PC-9 (cell line): ENCODE data around the gene ADARB2. TPM values are rescaled to one million over a fixed set of nuclear protein-coding genes. Genes with fewer than 3 reads are reported as not detected.

Experiments used
- BruUV-seq: library from RNA; stranded (reverse); fragments of 400-500 nt; replicated peaks from 2 replicates; lab custom pipeline; 2021; lab: Mats Ljungman, UMichigan
- CTCF ChIA-PET: fragments of 300-600 bp; sonication (Branson Sonifier 250); formaldehyde crosslinking; loops from one replicate; lab custom pipeline; 2022; ENCODE audit warnings: antibody characterized with exemption; lab: Charles Lee
- POLR2A ChIA-PET: fragments of 300-600 bp; sonication (Branson Sonifier 250); formaldehyde crosslinking; loops from one replicate; lab custom pipeline; 2022; ENCODE audit warnings: antibody characterized with exemption; ENCODE audit not compliant: unreplicated experiment; lab: Charles Lee
- DNase-seq, 2 experiments: peaks; one replicate each; pipeline versions ENCODE4 v3.0.0 to v3.0.0-alpha.2; 2015 to 2022; ENCODE audit warnings: mixed read lengths in 1 of 2
- H2AFZ ChIP-seq: fragments of 200-600 bp; sonication (generic); 2 replicates; pipeline ENCODE4 v1.8.1; 2017; ENCODE audit warnings: antibody characterized with exemption
- H3F3A ChIP-seq: fragments of 200-600 bp; sonication (generic); 2 replicates; pipeline ENCODE4 v1.8.1; 2017; ENCODE audit warnings: antibody characterized with exemption, mild to moderate bottlenecking, low read depth; ENCODE audit not compliant: insufficient read depth
- H3K27ac ChIP-seq: fragments of 200-600 bp; sonication (generic); 2 replicates; pipeline ENCODE4 v1.6.1; 2016; ENCODE audit warnings: mixed run types
- H3K27me3 ChIP-seq: fragments of 200-600 bp; sonication (generic); 2 replicates; pipeline ENCODE4 v1.6.1; 2016; ENCODE audit warnings: low read depth, mixed run types; ENCODE audit not compliant: insufficient read depth
- H3K36me3 ChIP-seq: fragments of 200-600 bp; sonication (generic); 2 replicates; pipeline ENCODE4 v1.6.1; 2016; ENCODE audit warnings: low read depth, mixed run types
- H3K4me1 ChIP-seq: fragments of 200-600 bp; sonication (generic); replicated peaks from 2 replicates; pipeline ENCODE4 v1.6.1; 2016; ENCODE audit warnings: mixed run types; ENCODE audit not compliant: insufficient read depth
- H3K4me2 ChIP-seq: fragments of 200-600 bp; sonication (generic); 2 replicates; pipeline ENCODE4 v1.6.1; 2017; ENCODE audit warnings: mixed run types
- H3K4me3 ChIP-seq: fragments of 200-600 bp; sonication (generic); 2 replicates; pipeline ENCODE4 v1.6.1; 2016; ENCODE audit warnings: mixed run types
- H3K79me2 ChIP-seq: fragments of 200-600 bp; sonication (generic); 2 replicates; pipeline ENCODE4 v1.6.1; 2017; ENCODE audit warnings: low read depth, mixed run types
- H3K9me2 ChIP-seq: fragments of 200-600 bp; sonication (generic); 2 replicates; pipeline ENCODE4 v1.8.1; 2017; ENCODE audit warnings: mild to moderate bottlenecking; ENCODE audit not compliant: insufficient read depth
- H3K9me3 ChIP-seq: fragments of 200-600 bp; sonication (generic); 2 replicates; pipeline ENCODE4 v1.8.1; 2016; ENCODE audit warnings: low read depth; ENCODE audit not compliant: insufficient read depth
- H4K20me1 ChIP-seq: fragments of 200-600 bp; sonication (generic); 2 replicates; pipeline ENCODE4 v1.8.1; 2017; ENCODE audit not compliant: insufficient read depth
- CTCF ChIP-seq: fragments of 200-600 bp; sonication (generic); conservative IDR thresholded peaks from 2 replicates; pipeline ENCODE4 v1.6.1; 2017; ENCODE audit warnings: mixed run types, antibody characterized with exemption, mild to moderate bottlenecking, moderate library complexity
- EZH2 ChIP-seq: fragments of 200-600 bp; sonication (generic); IDR thresholded peaks from 2 replicates; pipeline ENCODE4 v1.8.0; 2017; ENCODE audit warnings: antibody characterized with exemption, low read depth
- intact Hi-C: fragments of 100-400 bp; cut with micrococcal nuclease; formaldehyde crosslinking; loops from one replicate; pipeline ENCODE4 v1.10.0; 2022; ENCODE audit not compliant: unreplicated experiment
- total RNA-seq: library from RNA; stranded (reverse); gene quantifications from 2 replicates; pipeline ENCODE4 v1.2.3, GENCODE V29; 2021

The ADARB2 gene
- total RNA-seq, 1 experiment from 2014 or later: not detected

GRCh38 chr10:1603181-1603580, 134.1 kb downstream of the ADARB2 start:
- peaks cover 70% of the 10 kb centered on the region for H3K27me3 ChIP-seq
- H3K4me2 ChIP-seq: no peak overlapping the region
- H3K4me1 ChIP-seq: no peaks in the 10 kb centered on the region
- H3F3A ChIP-seq: no peaks in the 10 kb centered on the region
- no peaks in the 10 kb centered on the region for H3K36me3 ChIP-seq
- H4K20me1 ChIP-seq: no peaks in the 10 kb centered on the region
- H3K9me3 ChIP-seq: no peaks in the 10 kb centered on the region
- no peaks in the 10 kb centered on the region for H3K9me2 ChIP-seq
- ChIA-PET CTCF (no interaction called here), POLR2A (no interaction called here)
- intact Hi-C loops: no loop called here
- no TSS peak for BruUV-seq
- no peak overlapping the region for H2AFZ ChIP-seq
- TF ChIP-seq CTCF (no peak), EZH2 (no peak)
- DNase-seq: no peak
- H3K4me3 ChIP-seq: no peak overlapping the region
- H3K27ac ChIP-seq: no peak overlapping the region
- H3K79me2 ChIP-seq: no peaks in the 10 kb centered on the region

- Histone ChIP-seq H3K36me3 (no peaks in the 10 kb centered on the region), H3K9me3 (no peaks in the 10 kb centered on the region), H3K4me1 (no peaks in the 10 kb centered on the region), H3K79me2 (no peaks in the 10 kb centered on the region), H3K9me2 (no peaks in the 10 kb centered on the region), H3F3A (no peaks in the 10 kb centered on the region), H3K4me3 (no peak overlapping the region), H4K20me1 (no peaks in the 10 kb centered on the region), H3K27ac (no peak overlapping the region), H2AFZ (no peak overlapping the region), H3K4me2 (no peak overlapping the region), H3K27me3 (peaks cover 58% of the 10 kb centered on the region)
- no peak for TF ChIP-seq CTCF
- TF ChIP-seq EZH2: no peak
- intact Hi-C loops: no loop called here
- BruUV-seq: no TSS peak
- ChIA-PET CTCF (no interaction called here), POLR2A (no interaction called here)
- no peak for DNase-seq
These were observed 135.3 kb downstream of the ADARB2 start for GRCh38 chr10:1602037-1602484.

DNA sequence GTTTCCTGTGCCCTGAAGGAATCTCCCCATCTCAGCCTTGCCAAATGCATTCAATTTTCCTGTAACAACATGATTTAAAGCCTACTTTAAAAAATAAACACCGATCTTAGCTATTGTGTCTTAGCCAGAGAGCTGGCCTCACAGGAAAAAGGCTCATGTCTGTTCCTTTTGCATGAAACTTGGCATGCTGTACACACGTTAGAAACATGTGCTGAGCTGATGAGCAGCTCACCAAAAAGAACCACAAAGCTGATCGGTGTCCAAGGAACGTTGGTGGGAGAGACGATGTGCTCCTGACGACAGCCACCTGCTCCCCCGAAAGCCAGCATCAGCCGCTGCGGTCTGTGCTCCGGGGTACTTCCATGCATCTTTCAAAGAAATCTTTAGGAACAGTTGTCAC, 135.9 kb downstream of the ADARB2 start:
- no peak for DNase-seq
- Histone ChIP-seq H3K27me3 (peaks cover 52% of the 10 kb centered on the region), H3K4me2 (no peak overlapping the region), H3K79me2 (no peaks in the 10 kb centered on the region), H3K36me3 (no peaks in the 10 kb centered on the region), H3K9me3 (no peaks in the 10 kb centered on the region), H3K4me1 (no peaks in the 10 kb centered on the region), H3K4me3 (no peak overlapping the region), H2AFZ (no peak overlapping the region), H3K9me2 (no peaks in the 10 kb centered on the region), H3F3A (no peaks in the 10 kb centered on the region), H3K27ac (no peak overlapping the region), H4K20me1 (no peaks in the 10 kb centered on the region)
- ChIA-PET POLR2A (no interaction called here), CTCF (no interaction called here)
- no TSS peak for BruUV-seq
- intact Hi-C loops: no loop called here
- TF ChIP-seq CTCF (no peak), EZH2 (no peak)
